ENCODE results near the gene IL6.
"Not testable (repeated sequence)": the region's sequence is repeated elsewhere in the genome, so short reads cannot be mapped to it uniquely, and the experiment has no call there.

IL6 gene

DNA sequence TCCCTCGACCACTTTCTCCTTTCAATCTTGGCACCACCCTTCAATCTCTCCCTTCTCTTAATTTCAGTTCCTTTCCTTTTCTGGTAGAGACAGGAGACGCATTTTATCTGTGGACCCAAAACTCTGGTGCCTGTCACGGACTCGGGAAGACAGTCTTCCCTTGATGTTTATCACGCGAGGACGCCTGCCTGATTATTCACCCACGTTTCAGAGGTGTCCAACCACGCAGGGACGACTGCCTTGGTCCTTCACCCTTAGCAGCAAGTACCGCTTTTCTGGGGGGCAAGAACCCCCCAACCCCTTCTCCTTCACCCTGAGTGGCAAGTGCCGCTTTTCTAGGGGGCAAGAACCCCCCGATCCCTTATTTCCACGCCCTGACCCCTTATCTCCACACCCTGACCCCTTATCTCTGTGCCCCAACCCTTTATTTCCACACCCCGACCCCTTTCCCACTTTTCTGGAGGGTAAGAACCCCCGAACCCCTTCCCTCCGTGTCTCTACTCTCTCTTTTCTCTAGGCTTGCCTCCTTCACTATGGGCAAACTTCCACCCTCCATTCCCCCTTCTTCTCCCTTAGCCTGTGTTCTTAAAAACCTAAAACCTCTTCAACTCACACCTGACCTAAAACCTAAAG is 22.9 kb upstream of the IL6 start:
- DNase-seq (ENCODE audit: low read depth): not testable (repeated sequence)

DNA sequence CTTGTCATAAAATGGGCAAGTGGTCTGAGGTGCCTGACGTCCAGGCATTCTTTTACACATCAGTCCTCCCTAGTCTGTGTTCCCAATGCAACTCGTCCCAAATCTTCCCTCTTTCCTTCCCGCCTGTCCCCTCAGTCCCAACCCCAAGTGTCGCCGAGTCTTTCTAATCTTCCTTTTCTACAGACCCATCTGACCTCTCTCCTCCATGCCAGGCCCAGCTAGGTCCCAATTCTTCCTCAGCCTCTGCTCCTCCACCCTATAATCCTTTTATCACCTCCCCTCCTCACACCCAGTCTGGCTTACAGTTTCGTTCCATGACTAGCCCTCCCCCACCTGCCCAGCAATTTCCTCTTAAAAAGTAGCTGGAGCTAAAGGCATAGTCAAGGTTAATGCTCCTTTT is 22.3 kb upstream of the IL6 start:
- DNase-seq (ENCODE audit: low read depth): not testable (repeated sequence)

DNA sequence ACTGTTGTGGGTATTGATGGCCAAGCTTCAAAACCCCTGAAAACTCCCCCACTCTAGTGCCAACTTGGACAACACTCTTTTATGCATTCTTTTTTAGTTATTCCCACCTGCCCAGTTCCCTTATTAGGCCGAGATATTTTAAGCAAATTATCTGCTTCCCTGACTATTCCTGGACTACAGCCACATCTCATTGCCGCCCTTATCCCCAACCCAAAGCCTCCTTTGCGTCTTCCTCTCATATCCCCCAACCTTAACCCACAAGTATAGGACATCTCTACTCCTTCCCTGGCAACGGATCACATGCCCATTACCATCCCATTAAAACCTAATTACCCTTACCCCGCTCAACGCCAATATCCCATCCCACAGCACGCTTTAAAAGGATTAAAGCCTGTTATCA is 21.1 kb upstream of the IL6 start:
- not testable (repeated sequence) for DNase-seq (ENCODE audit: low read depth)

DNA sequence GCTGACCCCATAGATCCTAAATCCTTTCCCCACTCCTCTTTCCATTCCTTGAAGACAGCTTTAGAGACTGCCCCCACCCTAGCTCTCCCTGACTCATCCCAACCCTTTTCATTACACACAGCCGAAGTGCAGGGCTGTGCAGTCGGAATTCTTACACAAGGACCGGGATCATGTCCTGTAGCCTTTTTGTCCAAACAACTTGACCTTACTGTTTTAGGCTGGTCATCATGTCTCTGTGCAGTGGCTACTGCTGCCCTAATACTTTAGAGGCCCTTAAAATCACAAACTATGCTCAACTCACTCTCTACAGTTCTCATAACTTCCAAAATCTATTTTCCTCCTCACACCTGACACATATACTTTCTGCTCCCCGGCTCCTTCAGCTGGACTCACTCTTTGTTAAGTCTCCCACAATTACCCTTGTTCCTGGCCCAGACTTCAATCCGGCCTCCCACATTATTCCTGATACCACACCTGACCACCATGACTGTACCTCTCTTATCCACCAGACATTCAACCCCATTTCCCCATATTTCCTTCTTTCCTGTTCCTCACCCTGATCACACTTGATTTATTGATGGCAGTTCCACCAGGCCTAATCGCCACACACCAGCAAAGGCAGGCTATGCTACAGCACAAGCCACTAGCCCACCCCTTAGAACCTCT is 19.8 kb upstream of the IL6 start:
- not testable (repeated sequence) for DNase-seq (ENCODE audit: low read depth)

DNA sequence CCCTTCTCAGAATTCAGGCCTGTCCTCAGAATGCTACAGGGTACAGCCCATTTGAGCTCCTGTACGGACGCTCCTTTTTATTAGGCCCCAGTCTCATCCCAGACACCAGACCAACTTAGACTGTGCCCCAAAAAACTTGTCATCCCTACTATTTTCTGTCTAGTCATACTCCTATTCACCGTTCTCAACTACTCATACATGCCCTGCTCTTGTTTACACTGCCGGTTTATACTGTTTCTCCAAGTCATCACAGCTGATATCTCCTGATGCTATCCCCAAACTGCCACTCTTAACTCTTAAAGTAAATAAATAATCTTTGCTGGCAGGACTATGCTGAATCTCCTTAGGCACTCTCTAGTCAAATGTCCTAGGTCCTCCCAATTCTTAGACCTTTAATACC is 18.8 kb upstream of the IL6 start:
- DNase-seq (ENCODE audit: low read depth): not testable (repeated sequence)

DNA sequence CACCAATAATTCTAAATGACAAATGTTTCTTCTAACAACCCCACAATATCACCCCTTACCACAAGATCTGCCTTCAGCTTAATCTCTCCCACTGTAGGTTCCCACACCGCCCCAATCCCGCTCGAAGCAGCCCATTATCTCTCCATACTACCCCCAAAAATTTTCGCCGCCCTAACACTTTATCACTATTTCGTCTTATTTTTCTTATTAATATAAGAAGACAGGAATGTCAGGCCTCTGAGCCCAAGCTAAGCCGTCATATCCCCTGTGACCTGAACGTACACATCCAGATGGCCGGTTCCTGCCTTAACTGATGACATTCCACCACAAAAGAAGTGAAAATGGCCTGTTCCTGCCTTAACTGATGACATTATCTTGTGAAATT is 18.3 kb upstream of the IL6 start:
- not testable (repeated sequence) for DNase-seq (ENCODE audit: low read depth)

DNA sequence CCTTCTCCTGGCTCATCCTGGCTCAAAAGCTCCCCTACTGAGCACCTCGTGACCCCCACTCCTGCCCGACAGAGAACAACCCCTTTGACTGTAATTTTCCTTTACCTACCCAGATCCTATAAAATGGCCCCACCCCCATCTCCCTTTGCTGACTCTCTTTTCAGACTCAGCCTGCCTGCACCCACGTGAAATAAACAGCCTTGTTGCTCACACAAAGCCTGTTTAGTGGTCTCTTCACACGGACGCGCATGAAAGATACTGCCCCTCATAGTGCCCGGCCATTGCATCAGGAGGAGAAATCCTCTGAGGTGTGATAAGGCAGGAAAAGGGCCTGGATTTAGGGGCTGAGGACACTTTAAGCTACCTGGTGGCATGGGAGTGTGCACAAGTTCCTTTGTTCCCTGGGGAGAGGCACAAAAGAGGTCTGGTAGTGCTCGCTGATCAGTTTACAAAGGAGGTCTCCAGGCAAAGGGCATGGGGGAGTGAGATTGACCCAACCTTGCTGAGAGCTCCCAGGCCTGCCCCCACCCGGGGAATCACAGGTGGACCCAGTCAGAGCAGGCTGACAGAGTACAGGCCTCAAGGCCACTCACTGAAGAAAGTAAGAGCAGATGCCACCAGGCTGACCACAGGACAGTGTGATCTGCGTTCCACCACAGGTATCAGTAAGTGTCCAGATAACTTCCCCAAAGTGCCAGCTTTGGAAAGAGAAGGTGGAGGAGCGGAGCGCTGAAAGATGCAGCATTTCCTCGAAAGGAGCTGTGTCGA is 17.8 kb upstream of the IL6 start:
- not testable (repeated sequence) for DNase-seq (ENCODE audit: low read depth)

DNA sequence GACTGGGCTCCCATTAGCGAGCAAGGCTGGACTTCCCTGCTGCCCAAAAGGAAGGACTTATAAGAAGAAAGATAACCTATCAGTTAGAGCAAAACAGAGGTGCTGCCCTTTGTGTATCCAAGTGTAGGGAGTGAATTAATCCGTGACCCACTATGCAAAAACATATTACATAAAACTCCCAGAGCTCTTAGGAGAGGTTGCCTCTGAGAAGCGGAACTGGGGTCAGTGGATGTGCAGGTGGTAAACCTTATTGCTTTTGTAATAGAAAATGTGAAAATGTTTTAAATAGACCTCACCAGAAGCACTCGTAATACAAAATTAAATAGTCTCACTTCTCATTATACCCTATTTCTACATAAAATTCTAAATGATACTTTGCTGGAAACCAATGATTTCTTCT is 17.1 kb upstream of the IL6 start:
- no peak for DNase-seq (ENCODE audit: low read depth)

DNA sequence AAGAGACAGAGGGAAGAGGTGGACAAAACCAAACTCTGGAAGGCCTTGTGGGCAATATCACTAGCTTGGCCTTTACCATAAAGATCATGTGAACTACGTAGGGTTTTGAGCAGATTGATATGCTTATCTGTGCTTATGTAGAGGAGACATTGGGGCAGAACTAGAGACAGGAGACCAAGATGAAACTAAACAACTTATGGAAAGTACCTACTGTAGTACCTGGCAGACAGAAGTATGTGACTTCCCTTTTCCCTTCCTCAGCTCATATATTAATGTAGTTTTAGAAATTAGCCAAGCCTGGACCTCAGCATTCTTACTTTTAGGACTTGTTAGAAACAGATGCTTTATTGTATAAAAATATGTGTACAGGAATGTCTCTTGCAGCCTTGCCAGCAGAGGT is 14.0 kb upstream of the IL6 start:
- no peak for DNase-seq (ENCODE audit: low read depth)

DNA sequence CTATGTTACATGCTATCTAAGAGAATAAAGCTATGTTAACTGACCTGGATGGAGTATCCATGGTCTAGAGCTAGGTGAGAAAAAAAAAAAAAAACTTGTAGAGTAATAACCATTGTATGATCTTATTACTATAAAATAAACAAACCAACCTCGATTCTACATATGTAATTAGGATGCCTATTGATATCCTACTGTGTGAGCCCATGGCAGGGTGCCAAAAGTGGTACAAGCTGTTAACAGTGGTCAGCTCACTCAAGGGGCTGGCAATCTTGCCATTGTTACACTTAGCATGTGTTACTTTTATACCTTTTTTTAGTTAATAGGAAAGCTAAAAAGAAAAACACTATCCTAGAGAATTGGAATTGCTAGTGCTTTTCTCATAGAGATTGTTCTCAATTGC is 13.5 kb upstream of the IL6 start:
- no peak for DNase-seq (ENCODE audit: low read depth)

DNA sequence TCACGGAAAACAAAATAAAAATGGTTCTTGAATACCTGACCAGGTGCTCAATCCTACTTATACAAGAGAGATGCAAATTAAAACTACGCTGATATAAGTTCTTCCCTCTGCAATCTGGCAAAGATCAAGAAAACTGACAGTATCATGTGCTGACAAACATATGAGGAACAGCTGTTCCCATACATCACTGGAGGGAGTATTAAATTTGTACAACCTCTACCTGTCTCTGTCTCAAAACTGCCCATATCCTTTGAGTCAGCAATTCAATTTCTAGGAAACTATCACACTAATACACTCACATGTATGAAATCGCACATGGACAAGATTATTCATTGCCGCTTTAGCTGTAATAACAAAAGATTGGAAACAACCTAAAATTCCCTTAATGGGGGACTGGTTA is 11.0 kb upstream of the IL6 start:
- no peak for DNase-seq (ENCODE audit: low read depth)

DNA sequence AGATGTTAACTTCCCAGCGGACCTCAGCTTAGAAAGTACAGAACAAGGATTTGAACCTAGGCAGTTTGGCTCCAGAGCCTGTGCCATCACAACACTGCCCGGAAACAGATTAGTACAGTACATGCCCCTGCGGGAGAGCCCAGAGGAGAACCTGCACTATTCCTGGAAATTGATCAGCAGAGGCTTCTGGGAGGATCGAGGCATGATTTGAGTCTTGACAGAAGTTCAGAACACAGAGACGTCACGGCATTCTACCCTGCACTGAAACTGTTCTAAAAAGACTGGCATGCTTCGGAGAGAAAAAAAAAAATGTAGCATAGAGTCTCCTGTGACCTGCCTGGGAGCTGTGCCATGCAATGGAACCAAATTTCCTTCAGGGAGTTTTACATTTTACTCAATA is 9.2 kb upstream of the IL6 start:
- no peak for DNase-seq (ENCODE audit: low read depth)

DNA sequence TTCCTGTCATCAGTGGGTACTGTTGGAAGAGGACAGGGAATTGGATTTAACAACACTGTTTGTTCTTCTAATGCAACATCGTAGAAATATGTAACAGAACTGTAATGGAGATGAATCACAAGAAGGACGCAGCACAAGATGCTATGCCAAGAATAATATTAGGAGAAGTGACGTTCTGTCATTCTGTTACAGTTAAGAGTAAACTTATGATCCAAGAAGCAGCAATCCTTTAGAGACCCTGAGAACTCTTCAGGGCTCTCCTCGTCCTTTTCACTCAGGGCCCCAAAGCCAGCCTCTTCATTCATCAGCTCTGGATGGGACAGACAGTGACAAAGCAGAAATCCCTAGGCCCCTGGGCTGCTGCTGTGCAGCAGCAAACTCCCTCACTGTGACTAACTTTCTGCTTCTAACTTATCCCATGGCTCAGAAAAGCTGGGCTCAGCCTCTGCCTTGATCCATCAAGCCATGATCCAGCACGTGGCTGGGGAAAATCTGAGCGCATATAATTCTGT is 8.7 kb upstream of the IL6 start:
- peak; percentile 72 for DNase-seq (ENCODE audit: low read depth)

DNA sequence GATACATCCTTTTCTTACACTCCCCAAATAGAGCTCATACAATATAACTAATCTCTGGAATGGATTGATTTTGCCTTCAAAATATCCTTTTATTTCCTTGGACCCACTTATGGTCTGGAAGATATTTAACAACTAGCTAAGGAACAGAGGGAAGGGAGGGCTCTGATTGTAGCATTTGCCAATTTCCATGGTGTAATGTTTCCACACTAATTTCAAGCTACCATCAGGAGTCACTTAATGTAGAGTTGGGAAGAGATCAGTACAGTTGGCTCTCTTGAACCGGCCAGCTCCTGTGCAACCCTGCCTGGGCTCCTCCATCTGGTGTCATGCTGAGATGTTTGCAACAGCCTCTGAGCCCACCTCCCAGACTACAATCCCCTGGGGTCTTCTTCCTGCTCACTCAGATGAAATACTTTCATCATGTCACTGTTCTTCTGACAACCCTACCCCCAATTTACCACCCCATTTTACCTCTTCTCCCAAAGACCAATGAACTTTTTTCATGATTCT is 8.0 kb upstream of the IL6 start:
- DNase-seq (ENCODE audit: low read depth): no peak

DNA sequence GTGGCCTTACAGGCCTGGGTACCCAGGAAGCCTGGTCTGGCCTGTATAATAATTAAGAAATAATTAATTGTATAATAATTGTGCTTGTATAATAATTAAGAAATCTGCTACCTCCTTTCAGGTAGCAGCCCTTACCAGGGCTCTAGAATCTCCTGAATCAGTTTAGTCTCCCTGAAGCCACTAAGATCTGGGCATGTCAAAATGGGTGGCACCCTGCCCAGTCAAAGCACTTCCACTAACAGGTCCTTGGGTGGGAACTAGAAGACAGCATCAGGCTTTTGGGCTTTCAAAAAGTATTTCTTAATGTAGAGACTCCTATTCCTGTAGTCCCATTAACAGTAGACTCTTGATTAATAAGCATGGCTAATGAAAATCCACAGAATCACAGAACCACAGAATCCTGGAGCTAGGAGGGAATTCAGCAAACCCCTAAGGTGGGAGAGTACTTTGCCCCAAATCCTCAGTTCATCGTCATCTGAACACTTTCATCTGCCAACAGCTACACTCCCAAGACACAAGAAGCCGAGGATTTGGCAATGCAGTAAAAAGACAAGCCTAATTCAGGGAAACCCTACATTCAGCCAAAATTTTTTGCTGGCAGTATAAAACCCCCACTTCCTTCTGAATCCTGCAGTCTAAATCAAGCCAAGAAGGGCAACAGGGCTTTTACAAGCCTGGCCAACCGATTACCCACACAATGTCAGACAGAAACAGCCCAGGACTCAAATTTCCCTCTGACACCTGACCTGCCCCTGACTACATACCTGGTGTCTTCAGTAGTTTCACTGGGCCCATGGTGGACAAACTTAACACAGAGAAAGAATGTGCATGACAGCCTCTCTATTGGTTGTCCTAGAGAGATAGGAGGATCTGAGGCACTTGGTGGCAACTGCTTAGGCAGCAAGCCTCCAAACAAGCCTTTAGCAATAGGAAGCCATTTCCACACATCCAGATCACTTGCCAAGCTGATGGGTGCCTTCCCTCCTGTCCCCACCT is 5.9 kb upstream of the IL6 start:
- DNase-seq (ENCODE audit: low read depth): no peak

DNA sequence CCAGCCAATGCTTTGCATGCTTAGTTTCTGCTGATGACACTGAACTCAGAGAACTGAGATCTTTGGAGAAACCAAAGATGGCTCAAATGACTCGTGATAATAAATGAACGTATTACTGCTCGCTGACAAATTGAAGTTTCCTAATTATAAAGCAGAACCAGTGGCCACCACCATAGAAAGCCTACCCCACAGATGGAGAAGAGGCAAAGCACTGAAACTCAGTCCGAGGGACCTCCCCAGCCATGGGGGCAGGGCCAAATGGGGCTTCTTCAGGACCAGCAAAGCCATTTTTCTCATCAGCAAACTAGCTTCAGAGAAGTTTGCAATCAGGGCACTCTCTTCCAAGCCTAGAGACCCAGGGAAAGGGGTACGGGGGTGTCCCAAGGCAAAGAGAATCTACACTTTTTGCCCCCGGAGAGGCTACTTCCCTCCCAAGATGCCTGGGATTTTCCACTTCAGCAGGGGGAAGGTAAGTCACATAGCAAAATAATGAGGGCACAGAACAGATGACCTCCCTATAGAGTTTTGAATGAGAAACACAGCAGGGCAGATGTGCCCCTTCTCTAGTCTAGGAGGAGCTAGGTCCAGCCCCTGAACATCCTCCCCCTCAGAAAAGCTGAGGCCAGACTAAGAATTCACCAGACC is 4.3 kb upstream of the IL6 start:
- no peak for DNase-seq (ENCODE audit: low read depth)

DNA sequence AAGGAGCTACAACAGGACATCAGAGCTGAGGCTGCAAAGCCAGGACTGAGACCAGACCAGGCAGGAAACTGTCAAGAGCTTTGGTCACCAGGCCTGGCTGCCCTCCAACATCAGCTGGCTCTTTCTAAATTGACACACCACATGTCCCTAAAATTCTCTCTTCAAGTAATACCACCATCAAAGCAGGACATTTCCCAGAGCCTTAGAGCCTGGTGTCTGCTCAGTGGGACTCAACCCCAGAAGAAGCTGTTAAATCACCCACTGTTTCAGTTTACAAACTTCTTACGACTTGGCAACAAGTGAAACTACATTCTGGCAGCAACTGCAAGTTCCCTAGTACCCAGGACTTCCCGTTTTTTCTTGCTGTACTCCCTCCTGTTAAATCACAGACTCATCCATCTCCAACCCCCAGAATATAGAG is 3.8 kb upstream of the IL6 start:
- no peak for DNase-seq (ENCODE audit: low read depth)

DNA sequence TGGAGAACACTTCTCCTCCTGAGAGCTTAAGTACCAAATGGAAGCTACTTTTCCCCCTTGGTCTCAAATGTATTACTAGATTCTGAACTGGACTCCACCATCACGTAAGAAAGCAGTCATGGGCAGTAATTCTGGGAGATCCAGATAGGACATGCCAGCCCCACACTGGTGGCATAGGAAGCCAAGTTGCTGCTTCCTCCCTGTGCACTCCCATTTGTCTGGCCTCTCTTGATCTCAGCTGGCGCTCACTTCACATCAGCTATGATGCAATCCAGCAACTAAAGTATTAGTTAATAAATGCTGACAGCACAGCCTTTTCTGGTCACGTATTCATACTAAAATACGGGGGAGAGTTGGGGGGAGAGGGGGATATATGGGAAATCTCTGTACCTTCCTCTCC is 3.4 kb upstream of the IL6 start:
- DNase-seq (ENCODE audit: low read depth): no peak

DNA sequence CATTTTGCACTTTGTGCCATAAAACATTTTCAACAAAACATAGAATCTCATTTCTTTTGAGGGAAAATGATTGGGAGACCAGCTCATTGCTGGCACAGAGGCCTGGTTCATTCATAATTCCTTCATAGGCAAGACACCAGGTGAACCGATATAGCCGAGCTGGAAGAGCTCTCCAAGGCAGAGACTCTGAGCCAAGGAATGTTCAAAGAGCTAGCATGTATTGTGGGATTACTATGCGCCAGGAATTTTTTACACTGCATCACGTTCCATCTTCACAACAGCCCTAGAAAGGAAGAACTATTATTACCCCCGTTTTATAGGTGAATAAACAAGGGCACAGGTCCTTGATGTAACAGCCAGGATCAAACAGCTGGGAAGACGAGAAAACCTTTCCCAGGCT is 2.1 kb upstream of the IL6 start:
- DNase-seq (ENCODE audit: low read depth): no peak

DNA sequence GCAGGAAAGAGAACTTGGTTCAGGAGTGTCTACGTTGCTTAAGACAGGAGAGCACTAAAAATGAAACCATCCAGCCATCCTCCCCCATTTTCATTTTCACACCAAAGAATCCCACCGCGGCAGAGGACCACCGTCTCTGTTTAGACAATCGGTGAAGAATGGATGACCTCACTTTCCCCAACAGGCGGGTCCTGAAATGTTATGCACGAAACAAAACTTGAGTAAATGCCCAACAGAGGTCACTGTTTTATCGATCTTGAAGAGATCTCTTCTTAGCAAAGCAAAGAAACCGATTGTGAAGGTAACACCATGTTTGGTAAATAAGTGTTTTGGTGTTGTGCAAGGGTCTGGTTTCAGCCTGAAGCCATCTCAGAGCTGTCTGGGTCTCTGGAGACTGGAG is 1.4 kb upstream of the IL6 start:
- no peak for DNase-seq (ENCODE audit: low read depth)

DNA sequence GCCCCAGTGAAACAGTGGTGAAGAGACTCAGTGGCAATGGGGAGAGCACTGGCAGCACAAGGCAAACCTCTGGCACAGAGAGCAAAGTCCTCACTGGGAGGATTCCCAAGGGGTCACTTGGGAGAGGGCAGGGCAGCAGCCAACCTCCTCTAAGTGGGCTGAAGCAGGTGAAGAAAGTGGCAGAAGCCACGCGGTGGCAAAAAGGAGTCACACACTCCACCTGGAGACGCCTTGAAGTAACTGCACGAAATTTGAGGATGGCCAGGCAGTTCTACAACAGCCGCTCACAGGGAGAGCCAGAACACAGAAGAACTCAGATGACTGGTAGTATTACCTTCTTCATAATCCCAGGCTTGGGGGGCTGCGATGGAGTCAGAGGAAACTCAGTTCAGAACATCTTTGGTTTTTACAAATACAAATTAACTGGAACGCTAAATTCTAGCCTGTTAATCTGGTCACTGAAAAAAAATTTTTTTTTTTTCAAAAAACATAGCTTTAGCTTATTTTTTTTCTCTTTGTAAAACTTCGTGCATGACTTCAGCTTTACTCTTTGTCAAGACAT is 574 bp upstream of the IL6 start:
- DNase-seq (ENCODE audit: low read depth): peak; percentile 55

All from GM04503 (cell line).